Measurements from ENCODE around the gene RILPL2.
"Not testable (repeated sequence)": the region's sequence is repeated elsewhere in the genome, so short reads cannot be mapped to it uniquely, and the experiment has no call there.

RILPL2 gene, protein sequence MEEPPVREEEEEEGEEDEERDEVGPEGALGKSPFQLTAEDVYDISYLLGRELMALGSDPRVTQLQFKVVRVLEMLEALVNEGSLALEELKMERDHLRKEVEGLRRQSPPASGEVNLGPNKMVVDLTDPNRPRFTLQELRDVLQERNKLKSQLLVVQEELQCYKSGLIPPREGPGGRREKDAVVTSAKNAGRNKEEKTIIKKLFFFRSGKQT

GRCh38 chr12:123436017-123436964, at the start of gene RILPL2:
TSS of gene RILPL2 (minus strand) at chr12:123436684. CDS start at chr12:123436420, 264 bp downstream.
- TF ChIP-seq, protein P1, sequence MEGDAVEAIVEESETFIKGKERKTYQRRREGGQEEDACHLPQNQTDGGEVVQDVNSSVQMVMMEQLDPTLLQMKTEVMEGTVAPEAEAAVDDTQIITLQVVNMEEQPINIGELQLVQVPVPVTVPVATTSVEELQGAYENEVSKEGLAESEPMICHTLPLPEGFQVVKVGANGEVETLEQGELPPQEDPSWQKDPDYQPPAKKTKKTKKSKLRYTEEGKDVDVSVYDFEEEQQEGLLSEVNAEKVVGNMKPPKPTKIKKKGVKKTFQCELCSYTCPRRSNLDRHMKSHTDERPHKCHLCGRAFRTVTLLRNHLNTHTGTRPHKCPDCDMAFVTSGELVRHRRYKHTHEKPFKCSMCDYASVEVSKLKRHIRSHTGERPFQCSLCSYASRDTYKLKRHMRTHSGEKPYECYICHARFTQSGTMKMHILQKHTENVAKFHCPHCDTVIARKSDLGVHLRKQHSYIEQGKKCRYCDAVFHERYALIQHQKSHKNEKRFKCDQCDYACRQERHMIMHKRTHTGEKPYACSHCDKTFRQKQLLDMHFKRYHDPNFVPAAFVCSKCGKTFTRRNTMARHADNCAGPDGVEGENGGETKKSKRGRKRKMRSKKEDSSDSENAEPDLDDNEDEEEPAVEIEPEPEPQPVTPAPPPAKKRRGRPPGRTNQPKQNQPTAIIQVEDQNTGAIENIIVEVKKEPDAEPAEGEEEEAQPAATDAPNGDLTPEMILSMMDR (IDR thresholded peaks at IDR 0.05; ENCODE audit: insufficient read depth, low read depth, low read length, missing control alignments) = no peak
- peak within 1 kb of the TSS; percentile 90 for H3K4me3 ChIP-seq (ENCODE audit: low read depth, low read length)
- peak; percentile 97 for DNase-seq (ENCODE audit: low read depth)

DNA sequence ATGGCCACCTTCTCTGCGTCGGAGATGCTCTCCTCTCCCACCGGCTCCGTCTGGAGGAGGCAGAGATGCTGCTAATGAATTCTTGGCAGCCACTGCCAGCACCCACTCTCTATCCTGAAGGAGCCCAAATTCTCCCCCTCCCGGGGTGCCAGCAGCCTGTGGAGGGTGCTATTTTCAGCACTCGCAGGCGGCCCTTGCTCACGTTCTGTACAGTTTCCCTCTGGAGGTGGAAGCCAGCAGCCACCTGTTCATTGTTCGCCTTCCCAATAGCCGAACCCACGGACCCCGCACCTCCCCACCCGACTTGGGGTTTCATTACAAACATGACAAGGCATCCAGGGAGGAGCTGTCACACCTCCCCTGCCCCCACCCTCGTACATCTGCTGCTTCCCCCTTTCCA, 49.3 kb upstream of the RILPL2 start:
- no peak for DNase-seq (ENCODE audit: low read depth)
- no peak overlapping the region for H3K4me3 ChIP-seq (ENCODE audit: low read depth, low read length)
- TF ChIP-seq, protein P1 (IDR thresholded peaks at IDR 0.05; ENCODE audit: insufficient read depth, low read depth, low read length, missing control alignments) = no peak

GRCh38 chr12:123483602-123484248, 47.2 kb upstream of the RILPL2 start:
- TF ChIP-seq, protein P1 (IDR thresholded peaks at IDR 0.05; ENCODE audit: insufficient read depth, low read depth, low read length, missing control alignments) = no peak
- peak; percentile 16 for DNase-seq (ENCODE audit: low read depth)

DNA sequence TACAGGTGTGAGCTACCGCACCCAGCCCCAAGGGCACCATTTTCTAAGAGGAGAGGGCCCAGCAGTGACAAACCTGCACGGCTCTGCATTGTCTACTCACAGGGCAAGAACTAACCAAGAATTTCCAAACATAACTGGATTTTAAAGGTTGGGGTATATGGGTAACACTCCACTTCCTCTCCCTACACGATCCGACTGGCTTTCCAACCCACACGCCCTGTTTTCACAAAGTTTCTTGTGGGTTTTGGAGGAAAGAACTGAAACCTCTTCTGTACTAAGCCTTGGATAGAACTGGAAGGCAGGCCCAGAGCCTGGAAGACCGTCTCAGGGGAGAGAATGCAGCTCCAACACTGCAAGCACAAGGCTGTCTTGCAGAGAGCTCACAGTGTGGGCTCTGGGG, 46.4 kb upstream of the RILPL2 start:
- TF ChIP-seq, protein P1 (IDR thresholded peaks at IDR 0.05; ENCODE audit: insufficient read depth, low read depth, low read length, missing control alignments) = no peak
- no peak overlapping the region for H3K4me3 ChIP-seq (ENCODE audit: low read depth, low read length)
- no peak for DNase-seq (ENCODE audit: low read depth)

More at GRCh38 chr12:123483602-123484248, 47.2 kb upstream of the RILPL2 start:
- no peak overlapping the region for H3K4me3 ChIP-seq (ENCODE audit: low read depth, low read length)

DNA sequence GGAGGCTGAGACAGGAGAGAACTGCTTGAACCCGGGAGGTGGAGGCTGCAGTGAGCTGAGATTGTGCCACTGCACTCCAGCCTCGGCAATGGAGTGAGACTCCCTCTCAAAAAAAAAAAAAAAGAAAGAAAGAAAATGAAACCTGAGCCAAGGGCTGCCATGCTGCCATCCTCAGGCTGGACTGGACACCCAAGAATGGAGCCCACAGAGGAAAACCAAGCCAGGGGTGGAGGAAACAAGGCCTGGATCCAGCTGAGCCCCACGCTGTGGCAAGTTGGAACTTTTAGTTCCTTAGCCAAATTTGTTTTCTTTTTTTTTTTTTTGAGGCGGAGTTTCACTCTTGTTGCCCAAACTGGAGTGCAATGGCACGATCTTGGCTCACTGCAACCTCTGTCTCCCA, 44.8 kb upstream of the RILPL2 start:
- DNase-seq (ENCODE audit: low read depth); H3K4me3 ChIP-seq (ENCODE audit: low read depth, low read length): not testable (repeated sequence)

GRCh38 chr12:123479442-123480180, 43.1 kb upstream of the RILPL2 start:
- H3K4me3 ChIP-seq (ENCODE audit: low read depth, low read length) = no peak overlapping the region
- no peak for DNase-seq (ENCODE audit: low read depth)
- TF ChIP-seq, protein P1 (IDR thresholded peaks at IDR 0.05; ENCODE audit: insufficient read depth, low read depth, low read length, missing control alignments) = no peak

Measured in GM12865 (cell line).